ENCODE data around the gene SLC37A1. TPM values are rescaled to one million over a fixed set of nuclear protein-coding genes. Genes with fewer than 3 reads are reported as not detected.

SLC37A1 gene
- total and polyA plus RNA-seq, 9 of the 15 experiments (the other 6 are each of a cell fraction or from before 2014, with no cell fraction given), result 0.06 to 3.4 (median 0.40) TPM

GRCh38 chr21:42475036-42475435, 38.6 kb upstream of the SLC37A1 start:
- in situ Hi-C loops (cut with MboI), result no loop called here
- no peak for ATAC-seq

GRCh38 chr21:42475526-42476387, 37.9 kb upstream of the SLC37A1 start:
- no TSS peak for BruUV-seq (replicated peaks)
- CTCF ChIA-PET (ENCODE audit: low intra/inter-chr PET ratio), result no interaction called here

More at GRCh38 chr21:42475036-42475435, 38.6 kb upstream of the SLC37A1 start:
- Histone ChIP-seq H3K4me1 (replicated peaks in 1 of 2; ENCODE audit: control insufficient read depth in 2 of 2, insufficient read depth in 2 of 2, low read length in 2 of 2) (peaks cover 0 to 3% of the 10 kb centered on the region in 2 experiments; a peak in 1 of 5 replicates), H3K27ac (ENCODE audit: extremely low read depth, low read depth, low read length) (no peak overlapping the region), H3K4me3 (no peak overlapping the region), H3K36me3 (ENCODE audit: control insufficient read depth, insufficient read depth, low read length) (no peaks in the 10 kb centered on the region), H4K20me1 (replicated peaks; ENCODE audit: control insufficient read depth, insufficient read depth, low read length) (no peaks in the 10 kb centered on the region), H2AFZ (ENCODE audit: low read depth, low read length) (no peak overlapping the region), H3K9me3 (replicated peaks; ENCODE audit: control insufficient read depth, insufficient read depth, low read depth, low read length) (no peaks in the 10 kb centered on the region), H3K27me3 (ENCODE audit: control insufficient read depth in 2 of 2, insufficient read depth in 2 of 2, low read length in 2 of 2) (peaks cover 54 to 68% of the 10 kb centered on the region in 2 experiments), H3K4me2 (ENCODE audit: insufficient read depth, low read length) (no peak overlapping the region), H3K9me1 (ENCODE audit: control insufficient read depth, insufficient read depth, low read length) (no peaks in the 10 kb centered on the region), H3K79me2 (ENCODE audit: control insufficient read depth, insufficient read depth, low read length) (no peaks in the 10 kb centered on the region), H3K9ac (ENCODE audit: insufficient read depth in 1 of 2, low read depth in 2 of 2, low read length in 2 of 2) (no peak overlapping the region)
- DNase-seq (ENCODE audit: extremely low read depth in 1 of 4, low spot score in 3 of 4), result no peak
- 4% methylated on average over 7 of the region's 7 CpGs for WGBS (ENCODE audit: insufficient coverage, low coverage, missing lambda C conversion rate)
- BruUV-seq (replicated peaks), result no TSS peak
- intact Hi-C loops (cut with micrococcal nuclease), result no loop called here
- FAIRE-seq, result no peak
- TF ChIP-seq SRSF9 (IDR thresholded peaks at IDR 0.05; ENCODE audit: borderline replicate concordance, low read depth, low read length) (no peak), ETV6 (IDR thresholded peaks at IDR 0.05; ENCODE audit: borderline replicate concordance in 1 of 2, low read depth in 2 of 2, low read length in 1 of 2) (no peak), ETV6 (CRISPR knock-in tag; IDR thresholded peaks at IDR 0.05; ENCODE audit: borderline replicate concordance) (no peak)
- ChIA-PET POLR2A (interaction anchor here (0.6 to 0.8 kb wide), 2 partner anchors 10 to 139 kb away, joined by 3 read pairs; no protein-coding TSS in a partner anchor), CTCF (ENCODE audit: low intra/inter-chr PET ratio) (no interaction called here)

More at GRCh38 chr21:42475526-42476387, 37.9 kb upstream of the SLC37A1 start:
- H3K4me1 ChIP-seq (replicated peaks in 1 of 2; ENCODE audit: control insufficient read depth in 2 of 2, insufficient read depth in 2 of 2, low read length in 2 of 2), result peaks cover 0 to 3% of the 10 kb centered on the region in 2 experiments; a peak in 1 of 5 replicates
- H3K27me3 ChIP-seq (ENCODE audit: control insufficient read depth in 2 of 2, insufficient read depth in 2 of 2, low read length in 2 of 2), result peaks cover 54 to 71% of the 10 kb centered on the region in 2 experiments
- intact Hi-C loops (cut with micrococcal nuclease) (no loop called here), in situ Hi-C loops (cut with MboI) (no loop called here)
- H3K9me3 ChIP-seq (replicated peaks; ENCODE audit: control insufficient read depth, insufficient read depth, low read depth, low read length), result no peaks in the 10 kb centered on the region
- H3K4me2 ChIP-seq (ENCODE audit: insufficient read depth, low read length), result no peak overlapping the region
- 21% methylated on average over 17 of the region's 18 CpGs for WGBS (ENCODE audit: insufficient coverage, low coverage, missing lambda C conversion rate)
- H3K79me2 ChIP-seq (ENCODE audit: control insufficient read depth, insufficient read depth, low read length), result no peaks in the 10 kb centered on the region
- no peak overlapping the region for H2AFZ ChIP-seq (ENCODE audit: low read depth, low read length)
- no peak overlapping the region for H3K4me3 ChIP-seq
- H3K9ac ChIP-seq (ENCODE audit: insufficient read depth in 1 of 2, low read depth in 2 of 2, low read length in 2 of 2), result no peak overlapping the region
- POLR2A ChIA-PET, result interaction anchor here (0.8 kb wide), 1 partner anchor 9 kb away, joined by 3 read pairs; no protein-coding TSS in a partner anchor
- FAIRE-seq, result no peak
- H4K20me1 ChIP-seq (replicated peaks; ENCODE audit: control insufficient read depth, insufficient read depth, low read length), result no peaks in the 10 kb centered on the region
- H3K9me1 ChIP-seq (ENCODE audit: control insufficient read depth, insufficient read depth, low read length), result no peaks in the 10 kb centered on the region
- no peak for DNase-seq (ENCODE audit: extremely low read depth in 1 of 4, low spot score in 3 of 4)
- H3K27ac ChIP-seq (ENCODE audit: extremely low read depth, low read depth, low read length), result no peak overlapping the region
- no peaks in the 10 kb centered on the region for H3K36me3 ChIP-seq (ENCODE audit: control insufficient read depth, insufficient read depth, low read length)
- no peak for ATAC-seq
- TF ChIP-seq MCM7 (IDR thresholded peaks at IDR 0.05), result no peak
- TF ChIP-seq PKNOX1 (IDR thresholded peaks at IDR 0.05), result no peak
- no peak for TF ChIP-seq CBFB (CRISPR knock-in tag; IDR thresholded peaks at IDR 0.05)
- no peak for TF ChIP-seq NUFIP1 (IDR thresholded peaks at IDR 0.05; ENCODE audit: partially characterized antibody)

Measured in K562 (cell line).